Memory B cell (primary cell): ENCODE data around the gene PLPP4.

ENCODE experiments used
- ATAC-seq: fragments of 150-1000 bp; cut with Tn5 transposase; 2 replicates; pipeline ENCODE4 v1.10.0; 2021; ENCODE audit warnings: low read depth, mild to moderate bottlenecking, moderate library complexity
- DNase-seq, 2 donors: peaks; one replicate each; pipeline ENCODE4 v3.0.0; 2022; ENCODE audit warnings: low spot score in 2 of 2
- H3K27ac Mint-ChIP-seq: one replicate; pipeline ENCODE4 v1.8.0; 2022; ENCODE audit warnings: mild to moderate bottlenecking, moderate library complexity, mixed read lengths
- H3K27me3 Mint-ChIP-seq: one replicate; pipeline ENCODE4 v1.8.0; 2022; ENCODE audit warnings: mixed read lengths
- H3K36me3 Mint-ChIP-seq: one replicate; pipeline ENCODE4 v1.8.0; 2022; ENCODE audit warnings: mild to moderate bottlenecking, mixed read lengths
- H3K4me1 Mint-ChIP-seq: one replicate; pipeline ENCODE4 v1.8.0; 2022; ENCODE audit warnings: mixed read lengths
- H3K4me3 Mint-ChIP-seq: one replicate; pipeline ENCODE4 v1.8.0; 2022; ENCODE audit warnings: mild to moderate bottlenecking, moderate library complexity, mixed read lengths
- H3K9me3 Mint-ChIP-seq: one replicate; pipeline ENCODE4 v1.8.0; 2022; ENCODE audit warnings: mixed read lengths

PLPP4 gene

DNA sequence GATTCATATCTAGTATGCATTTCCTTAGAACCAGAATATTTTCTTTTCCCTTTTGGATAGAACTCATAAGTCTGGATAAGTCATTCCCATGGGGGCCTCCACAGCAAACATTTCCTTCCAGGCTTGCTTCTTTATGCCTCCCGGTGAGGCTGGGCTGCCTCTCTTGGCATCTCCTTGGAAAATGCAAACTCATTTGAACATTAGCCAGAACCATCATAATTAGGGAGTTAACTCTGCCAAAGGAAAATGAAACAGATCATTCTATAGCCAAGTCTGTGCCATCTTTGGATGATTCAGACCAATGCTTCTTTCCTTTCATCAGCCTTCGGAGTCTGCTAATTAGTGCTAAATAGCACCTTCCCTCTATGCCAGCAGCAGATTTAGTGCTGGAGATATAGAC, 81.1 kb downstream of the PLPP4 start:
- peaks cover 15% of the 10 kb centered on the region for H3K9me3 Mint-ChIP-seq
- H3K27ac Mint-ChIP-seq = no peak overlapping the region
- H3K4me1 Mint-ChIP-seq = no peaks in the 10 kb centered on the region
- peaks cover 3% of the 10 kb centered on the region for H3K27me3 Mint-ChIP-seq
- DNase-seq (no peak), ATAC-seq (no peak)
- no peak overlapping the region for H3K4me3 Mint-ChIP-seq
- H3K36me3 Mint-ChIP-seq = no peaks in the 10 kb centered on the region

DNA sequence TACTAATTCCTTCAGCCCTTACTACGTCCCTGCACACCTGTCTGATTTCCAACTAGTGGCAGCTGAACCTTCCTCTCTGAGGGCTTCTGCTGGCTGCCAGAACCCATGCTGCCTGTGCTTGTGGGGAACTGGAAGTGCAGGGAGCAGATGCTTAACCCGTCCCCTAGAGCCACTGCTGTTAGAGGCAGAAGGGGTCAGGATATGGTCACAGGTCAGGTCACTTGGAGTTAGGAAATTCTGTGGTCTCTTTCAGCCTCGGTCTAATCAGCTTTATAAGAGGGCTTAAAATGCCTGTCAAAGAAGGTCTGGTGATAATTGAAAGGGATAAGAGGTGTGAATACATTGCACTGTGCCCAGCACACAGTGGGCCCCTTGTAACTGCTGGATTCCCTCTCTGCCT, 82.0 kb downstream of the PLPP4 start:
- Mint-ChIP-seq H3K4me3 (no peak overlapping the region), H3K9me3 (peaks cover 11% of the 10 kb centered on the region), H3K4me1 (no peaks in the 10 kb centered on the region), H3K36me3 (no peaks in the 10 kb centered on the region), H3K27me3 (no peaks in the 10 kb centered on the region), H3K27ac (no peak overlapping the region)
- ATAC-seq = no peak
- no peak for DNase-seq

DNA sequence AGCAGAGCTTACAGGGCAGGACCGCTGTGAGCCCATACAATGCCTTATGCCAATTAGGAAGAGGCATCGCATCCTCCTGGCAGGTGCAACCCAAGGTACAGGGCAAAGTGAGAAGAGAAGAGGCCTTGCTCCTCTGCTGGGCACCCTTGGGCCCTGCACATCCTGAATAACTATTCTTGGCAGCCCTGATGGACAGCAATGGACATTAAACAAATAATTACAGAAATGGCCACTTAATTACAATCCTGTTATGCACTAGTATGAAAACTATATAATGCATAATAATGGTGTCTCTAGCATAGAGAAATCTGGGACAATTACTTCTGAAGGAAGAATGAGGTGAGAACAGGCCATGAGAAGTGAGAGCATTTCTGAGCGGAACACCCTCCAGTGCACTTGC, 83.5 kb downstream of the PLPP4 start:
- Mint-ChIP-seq H3K4me3 (no peak overlapping the region), H3K36me3 (no peaks in the 10 kb centered on the region)

DNA sequence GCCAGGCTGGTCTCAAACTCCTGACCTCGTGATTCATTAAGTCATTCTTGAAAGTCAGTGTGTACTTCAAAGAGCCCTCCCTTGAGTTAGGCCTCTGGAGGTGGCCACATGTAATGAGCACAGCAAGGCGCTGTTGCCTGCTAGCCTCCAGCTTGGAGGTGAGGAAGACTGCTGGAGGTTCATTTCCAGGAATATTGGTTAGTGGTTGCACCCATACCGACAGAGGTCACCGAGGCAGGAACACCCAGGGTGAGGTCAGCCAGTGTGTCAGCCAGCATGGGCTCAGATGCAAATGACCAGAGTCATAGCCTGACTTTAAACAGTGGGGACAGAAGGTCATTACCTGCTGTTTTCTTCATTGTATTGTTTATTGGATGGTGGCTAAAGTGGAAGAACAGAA, 85.0 kb downstream of the PLPP4 start:
- Mint-ChIP-seq H3K36me3 (no peaks in the 10 kb centered on the region), H3K9me3 (no peaks in the 10 kb centered on the region), H3K27me3 (no peaks in the 10 kb centered on the region), H3K4me1 (no peaks in the 10 kb centered on the region), H3K27ac (no peak overlapping the region), H3K4me3 (no peak overlapping the region)
- no peak for DNase-seq
- ATAC-seq = no peak

More for the DNA sequence above, 83.5 kb downstream of the PLPP4 start:
- Mint-ChIP-seq H3K9me3 (no peaks in the 10 kb centered on the region), H3K27ac (no peak overlapping the region), H3K27me3 (no peaks in the 10 kb centered on the region), H3K4me1 (no peaks in the 10 kb centered on the region)
- no peak for DNase-seq
- ATAC-seq = no peak

DNA sequence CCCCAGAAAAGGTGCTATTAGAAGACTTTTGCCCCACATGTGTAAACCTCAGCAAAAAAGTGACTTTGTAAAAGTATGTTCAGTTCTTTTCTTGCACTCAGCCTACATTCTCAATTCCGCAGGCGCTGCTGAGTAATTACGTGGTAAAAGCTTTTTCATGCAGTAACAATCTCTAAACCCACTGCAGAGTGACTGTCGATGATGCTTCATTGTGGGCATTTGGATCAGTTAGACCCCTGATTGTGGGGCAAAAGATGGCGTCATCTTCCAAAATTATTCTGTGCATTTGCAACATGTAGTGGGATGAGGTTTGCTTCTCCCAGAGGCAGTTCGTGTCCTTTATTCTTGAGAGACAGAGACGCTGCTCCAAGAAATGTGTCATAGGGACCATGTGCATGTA, 85.6 kb downstream of the PLPP4 start:
- no peaks in the 10 kb centered on the region for H3K4me1 Mint-ChIP-seq
- no peak overlapping the region for H3K27ac Mint-ChIP-seq
- H3K9me3 Mint-ChIP-seq = no peaks in the 10 kb centered on the region
- H3K27me3 Mint-ChIP-seq = no peaks in the 10 kb centered on the region
- no peak for DNase-seq
- no peak for ATAC-seq
- no peak overlapping the region for H3K4me3 Mint-ChIP-seq
- no peaks in the 10 kb centered on the region for H3K36me3 Mint-ChIP-seq

DNA sequence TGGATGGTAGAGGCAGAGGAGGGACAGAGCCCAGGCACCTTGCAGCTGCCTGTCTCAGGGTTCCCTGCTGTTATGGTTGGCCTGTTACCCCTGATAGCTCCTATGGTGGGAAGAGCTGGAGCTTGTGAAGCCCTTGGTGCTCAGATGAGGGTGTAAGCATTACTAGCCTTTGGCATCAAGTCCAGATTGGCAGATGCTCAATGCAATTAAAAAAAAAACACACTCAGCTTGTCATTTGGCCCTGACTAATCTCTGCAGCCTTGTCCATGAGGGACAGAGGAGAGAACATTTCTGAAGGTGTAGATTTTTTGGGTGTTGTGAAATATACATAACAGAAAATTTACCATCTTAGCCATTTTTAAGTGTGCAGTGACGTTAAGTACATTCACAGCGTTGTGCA, 86.3 kb downstream of the PLPP4 start:
- DNase-seq = no peak
- no peak overlapping the region for H3K27ac Mint-ChIP-seq
- H3K4me3 Mint-ChIP-seq = no peak overlapping the region
- no peaks in the 10 kb centered on the region for H3K36me3 Mint-ChIP-seq
- H3K4me1 Mint-ChIP-seq = no peaks in the 10 kb centered on the region
- peaks cover 1% of the 10 kb centered on the region for H3K9me3 Mint-ChIP-seq
- H3K27me3 Mint-ChIP-seq = no peaks in the 10 kb centered on the region
- no peak for ATAC-seq

DNA sequence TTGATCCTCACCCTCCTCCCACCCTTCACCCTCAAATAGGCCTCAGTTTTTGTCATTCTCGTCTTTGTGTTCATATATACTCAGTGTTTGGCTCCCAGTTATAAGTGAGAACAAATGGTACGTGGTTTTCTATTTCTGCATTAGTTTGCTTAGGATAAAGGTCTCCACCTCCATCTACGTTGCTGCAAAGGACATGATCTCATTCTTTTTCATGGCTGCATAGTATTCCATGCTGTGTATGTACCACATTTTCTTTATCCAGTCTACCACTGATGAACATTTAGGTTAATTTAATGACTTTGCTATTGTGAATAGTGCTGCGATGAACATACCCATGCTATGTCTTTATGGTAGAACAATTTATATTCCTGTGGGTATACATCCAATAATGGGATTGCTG, 91.2 kb downstream of the PLPP4 start:
- DNase-seq (no peak), ATAC-seq (no peak)
- H3K27me3 Mint-ChIP-seq = no peaks in the 10 kb centered on the region

DNA sequence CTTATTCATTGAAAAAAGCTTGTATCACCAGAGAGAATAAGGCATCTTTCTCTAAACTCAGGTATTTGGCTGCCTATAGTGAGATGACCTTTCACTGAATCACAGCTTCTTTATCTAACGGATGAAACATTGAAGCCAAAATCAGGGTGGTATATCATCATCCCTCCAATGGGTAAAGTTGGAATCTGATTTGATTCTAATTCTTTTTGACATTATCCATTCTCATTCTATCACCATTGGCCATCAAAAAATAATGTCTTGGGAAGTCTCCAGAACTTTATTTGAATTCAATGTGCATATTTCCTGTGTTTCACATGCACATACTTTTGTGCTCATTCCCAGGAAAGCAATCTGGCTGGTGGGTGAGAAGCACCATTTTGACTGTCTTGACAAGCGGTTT, 95.2 kb downstream of the PLPP4 start:
- DNase-seq (no peak), ATAC-seq (no peak)
- no peaks in the 10 kb centered on the region for H3K36me3 Mint-ChIP-seq
- H3K4me1 Mint-ChIP-seq = no peaks in the 10 kb centered on the region
- no peak overlapping the region for H3K4me3 Mint-ChIP-seq
- H3K27ac Mint-ChIP-seq = no peak overlapping the region
- H3K9me3 Mint-ChIP-seq = peaks cover 6% of the 10 kb centered on the region
- no peaks in the 10 kb centered on the region for H3K27me3 Mint-ChIP-seq

More for the DNA sequence above, 91.2 kb downstream of the PLPP4 start:
- H3K4me1 Mint-ChIP-seq = no peaks in the 10 kb centered on the region
- peaks cover 1% of the 10 kb centered on the region for H3K9me3 Mint-ChIP-seq
- H3K4me3 Mint-ChIP-seq = no peak overlapping the region
- no peak overlapping the region for H3K27ac Mint-ChIP-seq
- H3K36me3 Mint-ChIP-seq = no peaks in the 10 kb centered on the region

DNA sequence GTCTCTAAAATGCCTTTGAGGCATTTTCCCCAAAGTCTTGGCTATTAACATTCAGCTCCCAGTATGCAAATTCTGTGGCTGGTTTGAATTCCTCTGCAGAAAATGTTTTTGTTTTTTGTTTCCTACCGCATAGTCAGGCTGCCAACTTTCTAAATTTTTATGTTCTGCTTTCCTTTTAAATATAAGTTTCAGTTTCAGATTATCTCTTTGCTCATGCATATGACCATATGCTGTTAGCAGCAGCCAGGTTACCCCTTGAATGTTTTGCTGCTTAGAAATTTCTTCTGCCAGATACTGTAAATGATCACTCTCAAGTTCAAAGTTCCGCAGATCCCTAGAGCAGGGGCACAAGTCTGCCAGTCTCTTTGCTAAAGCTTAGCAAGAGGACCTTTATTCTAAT, 96.9 kb downstream of the PLPP4 start:
- DNase-seq = no peak
- H3K4me1 Mint-ChIP-seq = no peaks in the 10 kb centered on the region
- H3K36me3 Mint-ChIP-seq = no peaks in the 10 kb centered on the region
- ATAC-seq = no peak
- no peak overlapping the region for H3K4me3 Mint-ChIP-seq
- no peaks in the 10 kb centered on the region for H3K27me3 Mint-ChIP-seq
- peaks cover 5% of the 10 kb centered on the region for H3K9me3 Mint-ChIP-seq
- H3K27ac Mint-ChIP-seq = no peak overlapping the region

DNA sequence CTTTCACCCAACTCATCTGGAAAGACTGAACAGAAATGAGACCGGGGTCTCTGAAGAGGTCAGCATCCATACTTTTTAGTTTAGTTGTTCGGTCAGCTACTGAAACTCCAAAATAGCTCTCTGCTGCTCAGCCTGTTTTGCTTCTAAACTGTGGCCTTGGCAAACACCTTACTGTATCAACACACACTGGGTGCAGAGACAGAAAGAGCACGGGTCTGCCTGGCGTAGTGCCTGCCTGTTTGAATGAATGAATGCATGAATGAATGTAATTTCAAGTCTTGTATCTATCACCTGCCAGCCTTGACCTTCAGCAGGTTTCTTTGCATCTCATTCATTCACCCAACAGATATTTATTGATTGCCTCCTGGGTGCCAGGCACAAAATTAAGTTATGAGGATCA, 98.4 kb downstream of the PLPP4 start:
- H3K4me3 Mint-ChIP-seq = no peak overlapping the region
- no peak overlapping the region for H3K27ac Mint-ChIP-seq
- no peaks in the 10 kb centered on the region for H3K4me1 Mint-ChIP-seq
- H3K9me3 Mint-ChIP-seq = peaks cover 5% of the 10 kb centered on the region
- no peak for DNase-seq
- no peaks in the 10 kb centered on the region for H3K36me3 Mint-ChIP-seq
- H3K27me3 Mint-ChIP-seq = no peaks in the 10 kb centered on the region
- no peak for ATAC-seq

DNA sequence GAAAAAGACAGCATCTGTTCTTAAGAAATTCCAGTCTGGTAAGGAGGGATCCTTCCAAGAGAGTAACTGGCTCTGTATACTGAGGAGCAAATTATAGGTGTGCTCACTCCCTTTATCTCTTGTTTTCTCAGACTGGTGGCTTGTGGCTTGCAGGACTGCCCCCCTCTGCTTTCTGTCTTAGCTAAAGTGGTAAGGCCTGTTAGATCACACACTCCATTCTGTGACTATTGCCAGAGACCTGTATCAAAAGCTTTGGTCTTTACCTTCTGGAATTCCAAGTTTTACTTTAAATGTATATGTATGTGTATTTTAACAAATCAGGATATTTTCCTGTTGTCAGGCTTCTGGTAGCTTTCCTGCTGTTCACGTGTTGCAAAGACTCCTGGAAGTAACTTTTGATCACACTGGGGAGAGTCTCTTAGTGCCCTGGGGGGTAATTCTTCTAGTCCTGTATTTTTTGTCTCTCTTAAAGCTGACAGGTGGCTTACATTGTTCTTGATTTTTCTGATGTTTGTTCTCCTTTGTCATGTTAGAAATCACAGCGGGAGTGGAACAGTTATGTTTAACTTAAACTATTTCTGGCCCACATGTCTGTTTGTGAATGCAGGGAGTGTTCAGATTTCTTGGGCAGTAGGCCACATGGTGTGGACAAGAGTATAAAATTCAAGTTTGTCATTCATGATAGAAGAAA, 99.0 kb downstream of the PLPP4 start:
- ATAC-seq (no peak), DNase-seq (no peak)
- H3K4me3 Mint-ChIP-seq = no peak overlapping the region
- peaks cover 5% of the 10 kb centered on the region for H3K9me3 Mint-ChIP-seq
- no peaks in the 10 kb centered on the region for H3K36me3 Mint-ChIP-seq
- H3K27me3 Mint-ChIP-seq = no peaks in the 10 kb centered on the region
- no peak overlapping the region for H3K27ac Mint-ChIP-seq
- H3K4me1 Mint-ChIP-seq = no peaks in the 10 kb centered on the region

DNA sequence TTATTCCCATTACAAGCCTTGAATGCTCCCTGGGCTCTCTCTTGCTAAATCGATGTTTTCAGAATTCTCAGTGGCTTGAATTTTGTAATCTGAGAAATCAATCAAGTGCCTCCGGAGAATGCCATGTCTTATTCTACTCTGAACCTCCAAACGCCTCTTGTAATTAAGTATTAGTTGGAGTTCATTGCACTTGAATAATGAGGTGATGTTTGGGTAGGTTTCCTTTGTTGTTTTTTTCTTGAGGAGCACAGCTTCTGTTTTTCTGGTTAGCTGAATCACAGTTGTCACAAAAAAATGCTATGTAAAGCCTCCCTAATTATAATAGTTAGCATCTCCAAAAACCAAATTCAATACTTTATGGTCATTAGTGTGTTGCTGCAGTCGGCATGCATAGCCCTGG, 100.3 kb downstream of the PLPP4 start:
- DNase-seq (no peak), ATAC-seq (no peak)
- Mint-ChIP-seq H3K4me1 (no peaks in the 10 kb centered on the region), H3K9me3 (peaks cover 5% of the 10 kb centered on the region), H3K27me3 (no peaks in the 10 kb centered on the region), H3K27ac (no peak overlapping the region), H3K36me3 (no peaks in the 10 kb centered on the region), H3K4me3 (no peak overlapping the region)

DNA sequence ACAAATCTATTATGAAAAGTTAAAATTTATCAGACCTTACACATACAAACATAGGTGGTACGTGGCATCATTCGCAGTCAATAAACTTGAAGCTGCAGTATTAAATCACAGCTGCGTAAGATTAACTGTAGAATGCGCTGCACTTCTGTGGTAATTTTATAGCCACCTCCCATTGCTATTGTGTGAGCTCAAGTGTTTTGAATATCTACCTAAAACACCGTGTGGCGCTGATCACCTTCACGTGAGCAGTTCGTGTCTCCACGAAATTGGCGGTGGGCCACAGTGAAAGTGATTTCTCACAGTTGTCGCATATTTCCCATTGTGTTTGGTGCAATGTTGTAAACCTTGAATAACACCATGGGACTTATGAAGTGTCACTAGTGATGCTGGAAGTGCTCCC, 102.8 kb downstream of the PLPP4 start:
- ATAC-seq (no peak), DNase-seq (no peak)
- Mint-ChIP-seq H3K36me3 (no peaks in the 10 kb centered on the region), H3K4me3 (no peak overlapping the region), H3K4me1 (no peaks in the 10 kb centered on the region), H3K27ac (no peak overlapping the region), H3K27me3 (no peaks in the 10 kb centered on the region), H3K9me3 (no peaks in the 10 kb centered on the region)

DNA sequence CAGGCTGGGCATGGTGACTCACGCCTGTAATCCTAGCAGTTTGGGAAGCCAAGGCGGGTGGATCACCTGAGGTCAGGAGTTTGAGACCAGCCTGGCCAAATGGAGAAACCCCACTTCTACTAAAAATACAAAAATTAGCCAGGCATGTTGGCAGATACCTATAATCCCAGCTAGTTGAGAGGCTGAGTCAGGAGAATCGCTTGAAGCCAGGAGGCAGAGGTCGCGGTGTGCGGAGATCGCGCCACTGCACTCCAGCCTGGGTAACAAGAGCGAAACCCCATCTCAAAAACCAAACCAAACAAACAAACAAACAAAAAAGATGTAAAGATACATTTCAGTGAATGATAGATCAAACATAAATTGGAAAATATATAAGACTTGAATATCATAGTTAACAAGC, 105.9 kb downstream of the PLPP4 start:
- Mint-ChIP-seq H3K36me3 (no peaks in the 10 kb centered on the region), H3K4me3 (no peak overlapping the region), H3K27me3 (no peaks in the 10 kb centered on the region)

DNA sequence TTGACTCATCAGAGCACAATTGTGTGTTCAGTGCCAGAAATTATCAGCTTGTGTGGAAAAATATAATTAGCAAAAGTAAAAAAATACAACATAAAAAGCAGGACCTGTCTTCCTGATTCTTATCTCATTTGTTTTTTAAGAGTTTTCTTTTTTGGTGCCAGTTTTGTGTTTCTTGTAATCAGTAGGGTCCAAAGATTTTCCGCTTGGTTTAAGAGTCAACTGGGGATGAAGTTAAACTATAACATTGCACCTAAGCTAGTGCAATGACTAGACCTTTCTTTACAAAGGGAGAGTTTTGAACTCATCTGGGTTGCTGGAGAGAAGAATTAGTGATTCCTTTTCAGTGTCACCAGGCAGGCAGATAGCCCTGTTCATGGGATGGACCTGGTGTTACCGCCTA, 113.4 kb downstream of the PLPP4 start:
- Mint-ChIP-seq H3K27me3 (peaks cover 2% of the 10 kb centered on the region), H3K4me1 (no peaks in the 10 kb centered on the region), H3K36me3 (no peaks in the 10 kb centered on the region), H3K4me3 (no peak overlapping the region), H3K9me3 (no peaks in the 10 kb centered on the region), H3K27ac (no peak overlapping the region)
- DNase-seq (no peak), ATAC-seq (no peak)

More for the DNA sequence above, 105.9 kb downstream of the PLPP4 start:
- Mint-ChIP-seq H3K4me1 (no peaks in the 10 kb centered on the region), H3K9me3 (no peaks in the 10 kb centered on the region), H3K27ac (no peak overlapping the region)
- DNase-seq = no peak
- no peak for ATAC-seq
